GM21529 (cell line): Measurements from ENCODE around the gene ADARB2.

ENCODE experiments used
- ATAC-seq: cut with Tn5 transposase; IDR thresholded peaks from one replicate; pipeline ENCODE4 v1.9.1; 2021; ENCODE audit not compliant: unreplicated experiment

ADARB2 gene

GRCh38 chr10:1274701-1275544 is 462.4 kb downstream of the ADARB2 start:
- no peak for ATAC-seq

GRCh38 chr10:1274111-1274661 is 463.1 kb downstream of the ADARB2 start:
- no peak for ATAC-seq

GRCh38 chr10:1273372-1274105 is 463.8 kb downstream of the ADARB2 start:
- ATAC-seq: no peak

GRCh38 chr10:1272777-1273161 is 464.6 kb downstream of the ADARB2 start:
- no peak for ATAC-seq

- ATAC-seq: no peak
These were observed 465.1 kb downstream of the ADARB2 start for GRCh38 chr10:1272079-1272776.

GRCh38 chr10:1270906-1271305 is 466.4 kb downstream of the ADARB2 start:
- ATAC-seq: no peak

GRCh38 chr10:1270490-1270889 is 466.8 kb downstream of the ADARB2 start:
- ATAC-seq: no peak

- ATAC-seq: no peak
These were observed 468.5 kb downstream of the ADARB2 start for GRCh38 chr10:1268831-1269230.

GRCh38 chr10:1267568-1267967 is 469.8 kb downstream of the ADARB2 start:
- ATAC-seq: no peak

GRCh38 chr10:1267148-1267547 is 470.2 kb downstream of the ADARB2 start:
- ATAC-seq: no peak

- ATAC-seq: no peak
These were observed 471.1 kb downstream of the ADARB2 start for GRCh38 chr10:1266033-1266802.

- ATAC-seq: no peak
These were observed 473.3 kb downstream of the ADARB2 start for GRCh38 chr10:1264001-1264400.

GRCh38 chr10:1257274-1257673 is 480.1 kb downstream of the ADARB2 start:
- no peak for ATAC-seq

- ATAC-seq: no peak
These were observed 480.9 kb downstream of the ADARB2 start for GRCh38 chr10:1256432-1256725.

- no peak for ATAC-seq
These were observed 481.5 kb downstream of the ADARB2 start for GRCh38 chr10:1255600-1256431.

GRCh38 chr10:1255118-1255517 is 482.2 kb downstream of the ADARB2 start:
- ATAC-seq: no peak

- no peak for ATAC-seq
These were observed 483.6 kb downstream of the ADARB2 start for GRCh38 chr10:1253523-1254353.

GRCh38 chr10:1251769-1252168 is 485.6 kb downstream of the ADARB2 start:
- no peak for ATAC-seq
